Islet precursor cell (in vitro differentiated cells): ENCODE results near the gene SMPD2.

Experiments used
- DNase-seq: peaks from one replicate; pipeline ENCODE4 v3.0.0-alpha.2; 2018

The SMPD2 gene

GRCh38 chr6:109447878-109448555 lies 7.5 kb downstream of the SMPD2 start:
- DNase-seq: peak; percentile 58

DNA sequence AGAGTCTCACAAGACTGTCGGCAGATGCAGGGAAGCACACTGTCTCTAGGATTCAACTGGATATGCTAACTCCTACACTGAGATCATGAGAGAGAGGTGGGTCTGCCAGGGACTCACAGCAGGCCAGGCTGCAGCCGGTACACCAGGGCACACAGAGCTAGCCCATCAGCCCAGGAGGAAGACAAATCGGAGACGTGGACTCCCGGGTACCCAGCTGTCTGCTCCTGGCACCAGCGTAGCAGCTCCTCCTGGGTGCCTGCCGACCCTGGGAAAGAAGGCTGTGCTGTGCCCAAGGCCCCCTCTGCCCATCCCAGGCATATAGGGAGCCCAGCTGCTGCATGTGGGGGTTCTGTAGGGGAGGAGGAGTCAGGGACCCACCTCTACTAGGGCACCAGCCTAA lies 8.1 kb downstream of the SMPD2 start:
- DNase-seq: peak; percentile 53

DNA sequence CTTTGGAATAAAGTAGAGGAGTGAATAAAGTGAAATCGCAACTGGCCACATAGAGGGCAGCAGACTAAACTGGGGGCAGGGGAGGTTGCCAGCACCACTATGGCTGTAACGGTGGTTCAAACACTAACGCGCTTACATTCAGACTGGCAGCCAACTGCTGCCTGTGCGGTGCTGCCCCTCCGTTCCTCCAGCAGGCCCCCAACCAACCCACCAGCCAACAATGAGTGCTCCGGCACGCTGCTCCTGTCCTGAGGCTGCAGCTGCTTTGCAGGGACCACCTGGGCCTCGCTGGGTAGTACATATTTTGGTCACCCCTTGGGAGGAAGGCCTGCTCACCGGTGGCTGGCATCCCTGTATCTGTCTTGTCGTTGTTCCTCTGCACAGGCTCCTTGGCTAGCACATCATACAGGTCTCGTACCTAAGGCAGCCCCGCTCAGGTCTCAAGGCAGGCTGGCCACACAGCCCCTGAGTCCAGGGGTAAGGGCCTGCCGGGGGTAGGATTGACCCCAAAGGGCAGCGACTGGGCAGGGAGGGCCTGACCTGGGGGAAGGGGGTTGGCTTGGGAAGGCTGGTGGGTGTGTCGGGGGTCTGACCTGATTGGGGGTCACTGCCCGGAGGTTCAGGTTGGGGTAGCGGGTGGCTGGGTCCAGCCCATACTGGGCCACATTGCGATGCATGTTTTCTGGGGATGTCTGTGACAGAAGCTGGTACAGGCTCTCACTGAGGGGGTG lies 8.7 kb downstream of the SMPD2 start:
- peak; percentile 47 for DNase-seq

- DNase-seq: peak; percentile 36
Measured at GRCh38 chr6:109449795-109450673, 9.5 kb downstream of the SMPD2 start.

DNA sequence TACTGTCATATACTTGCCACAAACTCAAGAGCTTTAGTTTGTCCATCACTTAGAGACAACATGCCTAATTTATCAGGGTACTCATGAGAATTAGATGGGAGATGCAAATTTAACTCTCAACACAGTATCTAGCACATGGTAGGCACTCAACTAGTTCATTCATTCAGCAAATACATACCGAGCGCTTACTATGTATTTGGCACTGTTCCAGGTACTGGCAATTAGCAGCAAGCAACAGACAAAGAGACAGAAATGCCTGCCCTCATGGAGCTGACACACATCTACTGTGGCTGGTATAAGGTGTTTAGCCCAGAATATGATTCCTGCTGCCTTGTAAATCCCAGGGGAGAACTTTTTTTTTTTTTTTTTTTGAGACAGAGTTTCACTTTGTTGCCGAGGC lies 10.3 kb downstream of the SMPD2 start:
- peak; percentile 7 for DNase-seq

GRCh38 chr6:109451376-109451775 lies 10.9 kb downstream of the SMPD2 start:
- DNase-seq: peak; percentile 32

- peak; percentile 33 for DNase-seq
Measured at GRCh38 chr6:109452181-109452580, 11.7 kb downstream of the SMPD2 start.

DNA sequence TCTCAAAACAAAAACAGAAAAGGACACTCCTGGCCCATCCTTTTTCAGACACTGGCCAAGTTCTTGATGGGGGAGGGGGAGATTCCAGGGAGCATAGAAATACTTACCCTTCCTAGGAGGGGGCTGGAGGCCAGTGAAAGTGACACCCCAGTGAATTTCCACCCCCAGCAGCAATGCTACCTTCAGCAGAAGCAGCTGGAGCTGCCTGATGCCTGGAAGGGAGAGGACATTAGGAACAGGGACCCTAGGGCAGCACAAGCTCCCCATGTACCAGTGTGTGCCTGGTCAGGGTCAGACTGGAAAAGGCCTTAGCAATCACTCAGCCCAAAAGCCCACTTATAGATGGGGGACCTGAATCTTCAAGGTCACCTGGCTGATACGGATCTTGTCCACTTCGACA lies 12.6 kb downstream of the SMPD2 start:
- DNase-seq: peak; percentile 22

GRCh38 chr6:109453594-109454495 lies 13.3 kb downstream of the SMPD2 start:
- peak; percentile 47 for DNase-seq

GRCh38 chr6:109454496-109455436 lies 14.2 kb downstream of the SMPD2 start:
- DNase-seq: peak; percentile 59

- DNase-seq: peak; percentile 87
Measured at GRCh38 chr6:109455437-109456110, 15.1 kb downstream of the SMPD2 start, which contains the start of gene MICAL1. TSS of gene MICAL1 (minus strand) at chr6:109455772. CDS start at chr6:109454196, 1,576 bp downstream.

DNA sequence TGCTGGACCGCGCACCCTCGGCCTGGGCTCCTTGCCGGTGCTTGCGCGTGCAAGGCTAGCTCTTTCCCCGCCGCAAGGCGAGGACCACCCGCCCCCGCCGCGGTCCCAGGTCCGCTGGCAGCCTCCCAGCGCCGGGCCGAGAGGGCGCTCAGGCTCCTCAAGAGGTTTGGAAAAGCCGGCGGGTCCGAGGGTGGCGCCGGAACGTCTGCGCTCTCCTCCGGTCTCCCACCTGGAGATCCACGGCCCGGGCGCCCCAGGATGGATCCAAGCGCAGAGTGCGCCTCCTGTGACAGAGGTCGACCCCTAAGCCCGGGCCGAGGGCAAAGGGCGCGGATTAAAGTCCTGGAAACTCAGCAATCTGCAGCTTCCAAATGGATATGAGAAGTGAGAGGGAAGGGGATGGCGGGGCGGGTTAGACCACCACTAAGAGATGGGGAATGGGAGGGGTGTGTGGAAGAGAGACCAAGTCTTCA lies 15.6 kb downstream of the SMPD2 start:
- DNase-seq: no peak

DNA sequence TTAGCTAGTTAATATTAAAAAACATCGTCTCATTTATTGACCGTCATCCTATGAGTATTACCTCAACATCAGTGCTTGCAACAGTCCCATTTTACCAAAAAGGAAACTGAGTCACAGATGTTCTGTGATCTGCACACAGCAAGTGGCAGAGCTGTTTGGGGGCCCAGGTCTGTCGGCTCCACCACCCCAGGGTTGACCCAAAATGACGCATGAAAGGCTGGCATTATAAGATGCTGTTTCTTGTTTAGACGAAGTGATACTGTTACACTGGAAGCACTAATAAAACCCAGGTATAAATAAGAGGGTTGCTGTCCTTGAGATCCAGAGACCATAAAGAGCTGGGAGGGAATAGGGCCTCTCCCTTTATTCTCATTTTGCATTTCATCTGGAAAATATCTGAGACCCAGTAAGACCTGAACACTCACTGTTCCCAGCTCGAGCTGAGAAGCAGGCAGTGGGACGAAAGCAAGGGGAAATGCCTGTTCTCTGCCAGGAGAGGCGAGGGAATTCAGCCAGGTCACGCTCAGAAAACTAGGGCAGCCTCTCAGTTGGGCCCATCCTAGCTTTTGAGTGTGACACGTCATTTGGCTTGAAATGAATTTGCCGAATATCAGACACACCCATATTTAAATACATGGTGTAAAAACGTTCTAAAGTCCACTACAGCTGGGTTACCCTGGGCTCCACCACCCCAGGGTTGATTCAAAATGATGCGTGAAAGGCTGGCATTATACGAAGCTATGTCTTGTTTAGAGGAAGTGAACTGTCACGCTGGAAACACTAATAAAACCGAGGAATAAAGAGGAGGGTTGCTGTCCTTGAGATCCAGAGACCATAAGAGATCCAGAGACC lies 16.4 kb downstream of the SMPD2 start:
- DNase-seq: peak; percentile 51

DNA sequence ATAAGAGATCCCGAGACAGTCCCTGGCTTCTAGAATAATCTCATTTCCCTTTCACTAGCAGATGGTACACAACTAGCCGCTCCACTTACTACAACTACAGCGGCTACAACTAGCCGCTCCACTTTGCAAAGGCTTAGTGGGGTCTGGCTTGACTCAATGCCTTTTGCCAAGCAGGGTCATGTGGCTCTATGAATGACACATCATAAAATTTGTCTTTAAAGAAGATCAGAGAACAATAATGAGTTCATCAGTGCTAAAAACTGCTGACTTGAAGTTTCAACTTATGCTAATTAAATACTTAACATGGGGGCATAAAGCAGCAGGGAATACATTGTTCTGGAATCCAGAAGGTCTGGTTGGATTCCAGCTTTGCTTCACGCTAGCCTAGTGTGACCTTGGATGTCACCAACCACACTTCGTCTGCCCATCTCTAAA lies 17.1 kb downstream of the SMPD2 start:
- DNase-seq: peak; percentile 33

GRCh38 chr6:109458774-109459531 lies 18.4 kb downstream of the SMPD2 start:
- peak; percentile 31 for DNase-seq

- DNase-seq: peak; percentile 32
Measured at GRCh38 chr6:109460161-109460829, 19.8 kb downstream of the SMPD2 start.

GRCh38 chr6:109461205-109461604 lies 20.7 kb downstream of the SMPD2 start:
- DNase-seq: peak; percentile 2
